ENCODE measurements around the gene CYB5R3.

The CYB5R3 gene

DNA sequence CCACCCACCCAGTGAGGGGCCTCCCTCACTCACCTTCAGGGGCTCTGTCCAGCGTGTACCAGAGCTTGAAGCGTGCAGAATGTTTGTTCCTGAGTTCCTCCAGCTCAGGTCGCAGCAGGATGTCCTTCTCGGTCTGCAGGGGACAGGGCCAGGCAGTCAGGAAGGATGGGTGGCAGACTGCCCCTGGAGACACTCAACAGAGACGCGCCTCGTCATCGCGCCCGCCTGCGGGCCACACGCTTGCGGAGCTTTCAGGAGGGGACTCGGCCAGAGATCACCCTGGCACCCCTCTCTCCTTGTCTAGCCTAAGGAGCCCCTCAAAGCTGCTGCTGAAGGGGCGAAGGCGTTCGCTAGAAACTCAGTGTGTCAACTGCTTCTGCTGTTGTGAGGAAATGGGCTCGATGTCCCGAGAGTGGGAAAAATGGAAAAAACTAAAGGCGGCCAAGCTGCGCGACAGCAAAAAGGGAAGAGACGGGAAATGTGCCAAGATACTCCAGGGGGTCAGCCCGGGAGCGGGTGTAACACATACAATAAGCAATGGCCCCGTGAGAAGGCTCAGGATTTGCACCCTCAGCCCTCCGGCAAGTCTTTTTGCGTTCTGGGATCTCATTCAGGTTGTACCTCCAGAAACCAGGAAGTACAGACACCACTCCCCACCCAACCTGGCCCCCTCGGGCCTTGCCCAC is 25.3 kb downstream of the CYB5R3 start:
- peak overlapping the region; percentile 97; the same call in 1 of the 2 replicates for H3K27ac ChIP-seq

DNA sequence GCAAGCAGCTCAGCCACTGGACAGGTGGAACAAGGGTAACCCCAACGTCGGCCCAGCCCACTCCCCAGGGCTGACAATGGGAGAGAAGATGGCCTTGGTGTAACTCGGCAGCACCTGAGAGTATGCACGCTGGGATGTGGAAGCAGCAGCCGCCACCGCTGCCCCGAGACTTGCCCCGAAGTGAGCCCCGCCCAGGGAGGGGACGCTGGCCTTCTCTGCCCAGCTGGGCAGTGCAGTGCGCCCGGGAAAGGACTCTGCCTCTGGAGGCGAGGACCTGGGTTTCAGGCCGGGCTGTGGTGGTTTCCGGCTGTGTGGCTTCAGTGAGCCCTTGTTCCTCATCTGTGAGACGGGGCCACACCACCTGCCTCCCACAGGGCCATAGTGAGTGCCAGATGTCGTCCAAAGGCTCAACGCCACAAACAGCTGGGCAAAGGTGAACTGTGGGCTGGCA is 25.9 kb downstream of the CYB5R3 start:
- H3K27ac ChIP-seq, result peak overlapping the region; percentile 97
- TF ChIP-seq, protein P1, sequence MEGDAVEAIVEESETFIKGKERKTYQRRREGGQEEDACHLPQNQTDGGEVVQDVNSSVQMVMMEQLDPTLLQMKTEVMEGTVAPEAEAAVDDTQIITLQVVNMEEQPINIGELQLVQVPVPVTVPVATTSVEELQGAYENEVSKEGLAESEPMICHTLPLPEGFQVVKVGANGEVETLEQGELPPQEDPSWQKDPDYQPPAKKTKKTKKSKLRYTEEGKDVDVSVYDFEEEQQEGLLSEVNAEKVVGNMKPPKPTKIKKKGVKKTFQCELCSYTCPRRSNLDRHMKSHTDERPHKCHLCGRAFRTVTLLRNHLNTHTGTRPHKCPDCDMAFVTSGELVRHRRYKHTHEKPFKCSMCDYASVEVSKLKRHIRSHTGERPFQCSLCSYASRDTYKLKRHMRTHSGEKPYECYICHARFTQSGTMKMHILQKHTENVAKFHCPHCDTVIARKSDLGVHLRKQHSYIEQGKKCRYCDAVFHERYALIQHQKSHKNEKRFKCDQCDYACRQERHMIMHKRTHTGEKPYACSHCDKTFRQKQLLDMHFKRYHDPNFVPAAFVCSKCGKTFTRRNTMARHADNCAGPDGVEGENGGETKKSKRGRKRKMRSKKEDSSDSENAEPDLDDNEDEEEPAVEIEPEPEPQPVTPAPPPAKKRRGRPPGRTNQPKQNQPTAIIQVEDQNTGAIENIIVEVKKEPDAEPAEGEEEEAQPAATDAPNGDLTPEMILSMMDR (conservative IDR thresholded peaks at IDR 0.05), result no peak

More for the DNA sequence above, 25.3 kb downstream of the CYB5R3 start:
- TF ChIP-seq, protein P1 (conservative IDR thresholded peaks at IDR 0.05), result no peak

DNA sequence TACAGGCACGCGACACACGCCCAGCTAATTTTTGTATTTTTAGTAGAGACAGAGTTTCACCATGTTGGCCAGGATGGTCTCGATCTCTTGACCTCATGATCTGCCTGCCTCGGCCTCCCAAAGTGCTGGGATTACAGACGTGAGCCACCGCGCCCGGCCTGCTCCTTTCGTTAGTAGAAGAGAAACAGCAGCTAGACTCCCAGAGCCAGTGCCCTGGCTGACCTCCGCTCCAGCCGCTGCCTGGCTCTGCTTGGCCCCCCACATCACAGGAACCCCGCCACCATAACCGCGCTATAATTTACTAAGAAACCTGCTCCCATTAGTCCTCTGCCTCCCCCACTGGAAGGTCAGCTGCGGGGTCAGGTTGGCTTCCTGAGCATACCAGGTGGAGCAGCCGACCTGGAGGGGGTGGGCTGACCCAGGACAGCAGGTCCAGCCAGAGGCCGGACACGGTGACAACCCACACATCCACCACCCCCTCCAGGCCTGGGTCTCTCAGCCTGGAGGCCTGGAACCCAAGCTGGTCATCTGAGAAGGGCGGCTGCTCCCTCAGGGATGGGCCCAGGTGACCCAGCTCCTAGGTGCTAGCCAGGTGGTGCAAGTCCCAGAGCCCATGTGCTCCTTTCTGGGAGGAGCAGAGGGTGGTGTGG is 27.0 kb downstream of the CYB5R3 start:
- H3K27ac ChIP-seq, result peak overlapping the region; percentile 97
- TF ChIP-seq, protein P1 (conservative IDR thresholded peaks at IDR 0.05), result no peak

DNA sequence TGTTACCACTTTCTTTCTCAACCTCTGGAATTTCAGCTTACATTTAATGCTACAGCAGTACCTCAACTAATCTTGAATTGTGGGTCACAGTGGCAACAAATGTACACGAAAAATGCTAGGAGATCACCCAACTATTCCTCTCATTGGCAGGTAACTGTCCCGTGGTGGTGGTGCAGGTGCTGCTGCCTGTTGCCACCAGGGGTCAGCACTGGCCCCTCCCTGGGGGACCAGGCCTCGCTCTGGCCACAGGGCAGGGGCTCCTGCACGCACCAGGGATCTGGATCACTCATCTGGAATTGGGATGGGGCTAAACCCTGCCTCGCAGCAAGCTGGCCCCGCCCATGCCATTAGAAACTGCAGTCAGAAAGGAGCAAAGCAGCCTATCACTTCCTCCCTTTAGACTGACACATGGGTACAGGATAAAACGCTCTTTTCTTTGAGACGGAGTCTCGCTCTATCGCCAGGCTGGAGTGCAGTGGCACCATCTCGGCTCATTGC is 27.6 kb downstream of the CYB5R3 start:
- H3K27ac ChIP-seq, result peak overlapping the region; percentile 97
- TF ChIP-seq, protein P1 (conservative IDR thresholded peaks at IDR 0.05), result peak; percentile 94

DNA sequence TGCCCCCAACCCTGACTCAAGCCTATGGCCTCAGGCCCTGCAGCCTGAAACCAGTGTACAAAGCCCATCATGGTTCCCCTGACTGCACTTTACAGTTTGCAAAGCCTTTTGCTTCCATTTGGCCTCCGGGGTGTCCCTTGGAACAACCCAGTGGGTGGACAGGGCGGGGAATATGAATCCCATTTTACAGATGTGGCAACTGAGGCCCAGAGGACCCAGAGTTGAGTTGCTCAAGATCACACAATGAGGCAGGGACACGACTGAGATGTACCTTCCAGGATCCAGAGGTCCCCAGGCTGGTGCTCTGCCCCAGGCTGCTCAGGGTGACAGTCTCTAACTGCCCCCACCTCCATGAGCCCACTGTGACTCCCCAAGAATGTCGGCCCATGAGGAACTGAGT is 29.1 kb downstream of the CYB5R3 start:
- TF ChIP-seq, protein P1 (conservative IDR thresholded peaks at IDR 0.05), result no peak
- peak overlapping the region; percentile 97 for H3K27ac ChIP-seq

DNA sequence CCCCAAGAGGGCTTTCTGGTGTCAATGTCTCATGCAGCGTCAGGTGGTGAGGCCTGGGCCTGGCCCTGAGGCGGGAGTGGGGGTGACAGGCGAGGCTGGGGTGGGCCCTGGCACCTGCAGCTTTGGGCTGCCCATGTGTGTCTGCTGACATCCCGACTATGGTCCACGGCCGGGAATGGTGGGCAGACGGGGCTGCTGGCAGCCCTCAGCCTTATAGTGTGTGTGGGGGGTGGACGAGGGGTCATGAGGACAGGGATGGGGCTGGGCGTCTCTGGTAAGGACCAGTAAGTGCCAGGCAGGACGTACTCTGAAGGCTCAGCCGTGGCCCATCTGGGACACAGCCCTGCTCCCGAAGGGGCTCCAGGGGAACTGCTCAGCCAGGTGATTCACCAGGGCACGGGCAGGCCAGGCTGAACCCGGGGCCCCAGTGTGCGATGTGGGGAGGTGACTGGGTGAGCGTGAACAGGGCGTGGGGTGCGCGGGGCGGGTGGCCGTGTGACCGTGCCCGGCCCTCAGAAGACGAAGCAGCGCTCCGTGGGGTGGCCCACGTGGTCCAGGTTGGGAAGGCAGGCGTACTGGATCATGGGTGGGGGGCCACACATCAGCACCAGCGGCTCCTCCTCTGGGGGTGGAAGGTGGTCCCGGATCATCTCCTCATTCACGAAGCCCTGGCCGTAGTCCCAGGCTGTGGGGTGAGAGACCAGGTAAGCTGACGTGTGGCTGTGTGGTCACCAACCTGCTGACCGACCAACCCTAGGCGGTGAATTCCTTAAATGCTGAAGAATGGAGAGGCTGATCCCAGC is 29.7 kb downstream of the CYB5R3 start:
- H3K27ac ChIP-seq, result peak overlapping the region; percentile 97
- TF ChIP-seq, protein P1 (conservative IDR thresholded peaks at IDR 0.05), result no peak

All from VCaP (cell line).